ENCODE data around the gene DAB2IP.

The DAB2IP gene

DNA sequence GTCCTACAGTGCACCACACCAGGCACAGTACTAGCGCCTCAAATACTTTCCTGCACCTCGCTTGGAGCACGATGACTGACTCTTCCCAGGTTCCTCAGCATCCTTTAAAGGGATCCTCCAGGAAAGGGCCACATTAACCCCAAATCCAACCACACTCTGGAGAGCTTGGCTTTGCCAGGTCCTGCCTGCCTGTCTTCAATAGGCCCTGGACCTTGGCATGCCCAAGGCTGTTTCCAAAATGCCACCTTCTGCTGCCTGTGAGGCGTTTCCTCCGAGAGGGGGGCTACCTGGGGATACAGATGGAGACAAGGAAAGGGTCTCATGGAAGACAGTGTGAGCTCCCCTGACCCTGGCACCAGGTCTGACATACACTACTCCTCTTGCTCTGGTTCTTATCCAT is 169.9 kb downstream of the DAB2IP start:
- DNase-seq: no peak

DNA sequence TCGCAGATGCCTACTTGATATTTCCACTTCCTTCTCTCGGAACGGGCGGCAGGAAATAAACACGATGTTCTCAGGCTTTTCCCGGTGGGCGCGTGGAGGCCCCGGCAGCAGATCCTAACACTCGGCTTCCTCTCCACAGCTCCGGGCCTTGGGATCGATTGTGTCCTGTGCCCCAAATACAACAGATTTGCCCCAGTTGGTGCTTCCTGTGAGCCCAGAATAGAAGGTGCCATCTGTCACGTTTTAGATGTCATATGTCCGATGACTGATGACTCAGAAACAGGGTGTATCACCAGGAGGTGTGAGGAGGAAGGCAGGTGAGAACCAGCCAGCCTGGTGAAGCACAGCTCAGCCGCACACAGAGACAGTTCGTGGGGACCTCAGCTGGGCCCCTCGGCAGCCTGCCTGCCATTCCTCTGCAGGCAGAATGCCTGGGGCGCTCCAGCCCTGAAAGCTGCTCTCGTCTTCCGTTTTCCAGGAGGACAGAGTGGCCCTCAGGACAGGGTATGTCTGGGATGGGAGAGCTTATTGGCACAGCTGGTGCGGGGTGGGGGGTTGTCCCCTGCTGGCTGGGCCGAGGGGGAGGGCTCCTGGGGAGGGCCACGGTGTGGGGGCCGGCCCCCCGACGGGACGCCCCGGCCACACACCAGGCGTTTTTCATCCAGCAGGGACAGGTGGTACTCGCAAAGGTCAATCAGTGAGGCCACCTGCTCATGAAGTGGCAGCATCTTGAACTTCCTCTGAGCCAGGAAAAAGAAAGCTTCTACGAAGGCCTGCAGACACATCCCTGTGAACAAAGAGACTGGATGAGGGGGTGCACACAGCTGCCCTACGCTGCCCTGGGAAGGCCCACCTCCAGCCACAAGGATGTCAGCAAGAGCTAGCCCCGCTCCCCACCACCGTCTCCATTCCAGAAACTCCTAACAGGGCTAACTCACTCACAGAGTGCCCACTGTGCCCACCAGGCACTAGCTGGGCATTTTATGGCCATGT is 171.0 kb downstream of the DAB2IP start:
- DNase-seq: no peak

GRCh38 chr9:121823451-121824169 is 172.2 kb downstream of the DAB2IP start:
- DNase-seq: no peak

DNA sequence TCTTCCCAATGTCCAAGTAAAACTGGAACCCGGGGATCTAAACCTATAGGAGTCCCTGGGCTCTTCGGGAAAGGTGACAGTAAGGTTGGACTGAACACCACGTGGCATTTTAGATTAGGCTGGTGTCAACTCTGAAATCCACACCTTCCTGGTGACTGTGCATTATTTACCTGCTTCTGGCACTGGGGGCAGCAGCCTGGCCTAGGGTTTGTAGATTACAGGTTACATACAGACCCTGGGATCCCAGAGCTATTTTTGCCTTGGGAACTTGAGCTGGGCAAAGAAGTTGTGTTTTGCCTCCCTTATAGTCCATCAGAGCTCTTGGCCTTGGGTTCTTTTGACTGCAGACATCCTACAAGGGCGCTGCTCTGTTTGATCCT is 173.2 kb downstream of the DAB2IP start:
- DNase-seq: no peak

GRCh38 chr9:121825031-121825691 is 173.7 kb downstream of the DAB2IP start:
- DNase-seq: no peak

- no peak for DNase-seq
Observed at GRCh38 chr9:121826711-121827110, 175.3 kb downstream of the DAB2IP start.

GRCh38 chr9:121827251-121827967 is 176.0 kb downstream of the DAB2IP start:
- DNase-seq: no peak

- DNase-seq: no peak
Observed at GRCh38 chr9:121830441-121831140, 179.2 kb downstream of the DAB2IP start.

- no peak for DNase-seq
Observed at GRCh38 chr9:121831869-121832268, 180.4 kb downstream of the DAB2IP start.

- no peak for DNase-seq
Observed at GRCh38 chr9:121833061-121833460, 181.6 kb downstream of the DAB2IP start.
